ENCODE measurements around the gene NIP7. TPM values are rescaled to one million over a fixed set of nuclear protein-coding genes. Genes with fewer than 3 reads are reported as not detected.

The NIP7 gene
- total RNA-seq, 1 donor from 2014 or later, result 27.2 TPM

GRCh38 chr16:69302301-69302700 is 37.3 kb upstream of the NIP7 start:
- TF ChIP-seq CTCF (conservative IDR thresholded peaks at IDR 0.05; ENCODE audit: low read depth, low read length), result no peak
- H3K4me3 ChIP-seq (ENCODE audit: low read depth, low read length), result no peak overlapping the region
- DNase-seq (ENCODE audit: low read depth), result no peak

- no peak for DNase-seq (ENCODE audit: low read depth)
- no peak overlapping the region for H3K4me3 ChIP-seq (ENCODE audit: low read depth, low read length)
- no peak for TF ChIP-seq CTCF (conservative IDR thresholded peaks at IDR 0.05; ENCODE audit: low read depth, low read length)
Observed at GRCh38 chr16:69306031-69306430, 33.5 kb upstream of the NIP7 start.

GRCh38 chr16:69307091-69307490 is 32.5 kb upstream of the NIP7 start:
- TF ChIP-seq CTCF (conservative IDR thresholded peaks at IDR 0.05; ENCODE audit: low read depth, low read length), result no peak
- no peak for DNase-seq (ENCODE audit: low read depth)
- no peak overlapping the region for H3K4me3 ChIP-seq (ENCODE audit: low read depth, low read length)

- DNase-seq (ENCODE audit: low read depth), result no peak
- TF ChIP-seq CTCF (conservative IDR thresholded peaks at IDR 0.05; ENCODE audit: low read depth, low read length), result no peak
- no peak overlapping the region for H3K4me3 ChIP-seq (ENCODE audit: low read depth, low read length)
Observed at GRCh38 chr16:69307856-69308255, 31.7 kb upstream of the NIP7 start.

GRCh38 chr16:69309316-69309715 is 30.3 kb upstream of the NIP7 start:
- H3K4me3 ChIP-seq (ENCODE audit: low read depth, low read length), result no peak overlapping the region
- DNase-seq (ENCODE audit: low read depth), result no peak
- TF ChIP-seq CTCF (conservative IDR thresholded peaks at IDR 0.05; ENCODE audit: low read depth, low read length), result no peak

- no peak for DNase-seq (ENCODE audit: low read depth)
- H3K4me3 ChIP-seq (ENCODE audit: low read depth, low read length), result peak within 1 kb of the TSS; percentile 96
- TF ChIP-seq CTCF (conservative IDR thresholded peaks at IDR 0.05; ENCODE audit: low read depth, low read length), result peak; percentile 71
Observed at GRCh38 chr16:69310653-69311532, 28.7 kb upstream of the NIP7 start, which contains the start of gene VPS4A. Gene VPS4A, plus strand, starts transcription at chr16:69311350. Its CDS starts 162 bp downstream, at chr16:69311512.
